BE2C (cell line): ENCODE measurements around the gene SLC8A1.

Experiments used
- DNase-seq: peaks from one replicate; pipeline ENCODE4 v3.0.0-alpha.2; 2020
- H3K27me3 ChIP-seq: fragments of 250-450 bp; sonication (Bioruptor Pico); 2 replicates; pipeline ENCODE4 v1.5.1; 2020; ENCODE audit warnings: mild to moderate bottlenecking
- H3K36me3 ChIP-seq: fragments of 250-450 bp; sonication (Bioruptor Pico); 2 replicates; pipeline ENCODE4 v1.5.1; 2020; ENCODE audit warnings: mild to moderate bottlenecking
- H3K4me1 ChIP-seq: fragments of 250-450 bp; sonication (Bioruptor Pico); 2 replicates; pipeline ENCODE4 v1.5.1; 2020
- H3K4me3 ChIP-seq: 2 replicates; pipeline ENCODE4 v1.5.1; 2011; ENCODE audit warnings: low read depth, low read length
- H3K9me3 ChIP-seq: fragments of 250-450 bp; sonication (Bioruptor Pico); 2 replicates; pipeline ENCODE4 v1.5.1; 2020
- CTCF ChIP-seq: IDR thresholded peaks from 2 replicates; pipeline ENCODE4 v1.5.1; 2012; ENCODE audit warnings: mild to moderate bottlenecking, low read depth, low read length

The SLC8A1 gene

GRCh38 chr2:40384233-40384632, 67.7 kb downstream of the SLC8A1 start:
- DNase-seq, result no peak
- no peaks in the 10 kb centered on the region; the same call in 1 of the 2 replicates for H3K4me1 ChIP-seq
- no peak overlapping the region for H3K4me3 ChIP-seq
- no peaks in the 10 kb centered on the region; the same call in 1 of the 2 replicates for H3K36me3 ChIP-seq
- peaks cover 5% of the 10 kb centered on the region; the same call in 1 of the 2 replicates for H3K9me3 ChIP-seq
- H3K27me3 ChIP-seq, result no peaks in the 10 kb centered on the region
- TF ChIP-seq CTCF, result no peak

- H3K27me3 ChIP-seq, result no peaks in the 10 kb centered on the region
- H3K36me3 ChIP-seq, result no peaks in the 10 kb centered on the region; the same call in 1 of the 2 replicates
- peaks cover 5% of the 10 kb centered on the region; the same call in 1 of the 2 replicates for H3K9me3 ChIP-seq
- TF ChIP-seq CTCF, result no peak
- peaks cover under 1% of the 10 kb centered on the region for H3K4me1 ChIP-seq
- no peak for DNase-seq
- H3K4me3 ChIP-seq, result no peak overlapping the region
Measured at GRCh38 chr2:40380721-40381120, 71.2 kb downstream of the SLC8A1 start.

GRCh38 chr2:40380041-40380440, 71.8 kb downstream of the SLC8A1 start:
- Histone ChIP-seq H3K4me1 (peaks cover 7% of the 10 kb centered on the region), H3K9me3 (peaks cover 5% of the 10 kb centered on the region; the same call in 1 of the 2 replicates), H3K36me3 (no peaks in the 10 kb centered on the region; the same call in 1 of the 2 replicates), H3K4me3 (no peak overlapping the region), H3K27me3 (no peaks in the 10 kb centered on the region)
- TF ChIP-seq CTCF, result no peak
- DNase-seq, result no peak

GRCh38 chr2:40374543-40375240, 77.2 kb downstream of the SLC8A1 start:
- Histone ChIP-seq H3K27me3 (no peaks in the 10 kb centered on the region), H3K36me3 (no peaks in the 10 kb centered on the region), H3K4me3 (no peak overlapping the region), H3K9me3 (no peaks in the 10 kb centered on the region), H3K4me1 (peaks cover 47% of the 10 kb centered on the region)
- peak; percentile 9 for DNase-seq
- no peak for TF ChIP-seq CTCF

GRCh38 chr2:40373111-40373510, 78.8 kb downstream of the SLC8A1 start:
- DNase-seq, result no peak
- Histone ChIP-seq H3K9me3 (no peaks in the 10 kb centered on the region), H3K36me3 (no peaks in the 10 kb centered on the region), H3K4me1 (peaks cover 47% of the 10 kb centered on the region), H3K4me3 (no peak overlapping the region), H3K27me3 (no peaks in the 10 kb centered on the region)
- no peak for TF ChIP-seq CTCF

GRCh38 chr2:40372283-40372985, 79.5 kb downstream of the SLC8A1 start:
- no peak for DNase-seq
- no peaks in the 10 kb centered on the region for H3K27me3 ChIP-seq
- H3K4me1 ChIP-seq, result peaks cover 47% of the 10 kb centered on the region

More at GRCh38 chr2:40372283-40372985, 79.5 kb downstream of the SLC8A1 start:
- Histone ChIP-seq H3K36me3 (no peaks in the 10 kb centered on the region), H3K4me3 (no peak overlapping the region), H3K9me3 (no peaks in the 10 kb centered on the region)
- no peak for TF ChIP-seq CTCF
